Hepatocyte (in vitro differentiated cells): Measurements from ENCODE around the gene SETBP1.

Source experiments
- EZH2 ChIP-seq: fragments of 200-600 bp; sonication (generic); IDR thresholded peaks from 2 replicates; pipeline ENCODE4 v1.6.1; 2016; ENCODE audit warnings: antibody characterized with exemption, mild to moderate bottlenecking, borderline replicate concordance
- EZH2phosphoT487 ChIP-seq: fragments of 200-600 bp; sonication (generic); IDR thresholded peaks from one replicate; pipeline ENCODE4 v1.6.1; 2018; ENCODE audit warnings: antibody characterized with exemption, mild to moderate bottlenecking, low read depth, moderate library complexity; ENCODE audit not compliant: unreplicated experiment, severe bottlenecking
- TF ChIP-seq, protein P1 (sequence below): fragments of 200-600 bp; sonication (generic); IDR thresholded peaks from 2 replicates; pipeline ENCODE4 v1.5.1; 2016; ENCODE audit warnings: antibody characterized with exemption, mild to moderate bottlenecking; ENCODE audit not compliant: poor library complexity

DNA sequence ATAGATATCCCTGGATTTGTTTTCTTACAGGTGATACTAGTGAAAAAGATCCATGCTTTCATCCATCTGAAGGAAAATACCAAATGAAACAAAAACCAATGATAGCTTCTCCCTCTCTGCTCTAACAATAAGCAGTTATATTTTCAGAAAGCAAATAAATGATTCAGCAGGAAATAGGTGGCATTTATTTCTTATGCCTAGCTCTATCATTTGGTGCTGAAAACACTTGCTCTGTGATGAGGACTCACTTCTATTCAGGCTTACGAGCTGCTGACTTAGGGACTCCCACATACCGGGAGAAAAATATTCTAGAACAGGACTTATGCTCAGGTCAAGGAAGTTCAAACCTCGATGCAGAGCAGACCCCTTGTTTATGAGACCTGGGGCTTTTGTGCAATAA, 142.6 kb downstream of the SETBP1 start:
- TF ChIP-seq, protein P1, sequence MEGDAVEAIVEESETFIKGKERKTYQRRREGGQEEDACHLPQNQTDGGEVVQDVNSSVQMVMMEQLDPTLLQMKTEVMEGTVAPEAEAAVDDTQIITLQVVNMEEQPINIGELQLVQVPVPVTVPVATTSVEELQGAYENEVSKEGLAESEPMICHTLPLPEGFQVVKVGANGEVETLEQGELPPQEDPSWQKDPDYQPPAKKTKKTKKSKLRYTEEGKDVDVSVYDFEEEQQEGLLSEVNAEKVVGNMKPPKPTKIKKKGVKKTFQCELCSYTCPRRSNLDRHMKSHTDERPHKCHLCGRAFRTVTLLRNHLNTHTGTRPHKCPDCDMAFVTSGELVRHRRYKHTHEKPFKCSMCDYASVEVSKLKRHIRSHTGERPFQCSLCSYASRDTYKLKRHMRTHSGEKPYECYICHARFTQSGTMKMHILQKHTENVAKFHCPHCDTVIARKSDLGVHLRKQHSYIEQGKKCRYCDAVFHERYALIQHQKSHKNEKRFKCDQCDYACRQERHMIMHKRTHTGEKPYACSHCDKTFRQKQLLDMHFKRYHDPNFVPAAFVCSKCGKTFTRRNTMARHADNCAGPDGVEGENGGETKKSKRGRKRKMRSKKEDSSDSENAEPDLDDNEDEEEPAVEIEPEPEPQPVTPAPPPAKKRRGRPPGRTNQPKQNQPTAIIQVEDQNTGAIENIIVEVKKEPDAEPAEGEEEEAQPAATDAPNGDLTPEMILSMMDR: no peak
- TF ChIP-seq EZH2 (no peak), EZH2phosphoT487 (no peak)
